Measurements from ENCODE around the gene CXorf38.

CXorf38 gene, protein sequence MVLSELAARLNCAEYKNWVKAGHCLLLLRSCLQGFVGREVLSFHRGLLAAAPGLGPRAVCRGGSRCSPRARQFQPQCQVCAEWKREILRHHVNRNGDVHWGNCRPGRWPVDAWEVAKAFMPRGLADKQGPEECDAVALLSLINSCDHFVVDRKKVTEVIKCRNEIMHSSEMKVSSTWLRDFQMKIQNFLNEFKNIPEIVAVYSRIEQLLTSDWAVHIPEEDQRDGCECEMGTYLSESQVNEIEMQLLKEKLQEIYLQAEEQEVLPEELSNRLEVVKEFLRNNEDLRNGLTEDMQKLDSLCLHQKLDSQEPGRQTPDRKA

DNA sequence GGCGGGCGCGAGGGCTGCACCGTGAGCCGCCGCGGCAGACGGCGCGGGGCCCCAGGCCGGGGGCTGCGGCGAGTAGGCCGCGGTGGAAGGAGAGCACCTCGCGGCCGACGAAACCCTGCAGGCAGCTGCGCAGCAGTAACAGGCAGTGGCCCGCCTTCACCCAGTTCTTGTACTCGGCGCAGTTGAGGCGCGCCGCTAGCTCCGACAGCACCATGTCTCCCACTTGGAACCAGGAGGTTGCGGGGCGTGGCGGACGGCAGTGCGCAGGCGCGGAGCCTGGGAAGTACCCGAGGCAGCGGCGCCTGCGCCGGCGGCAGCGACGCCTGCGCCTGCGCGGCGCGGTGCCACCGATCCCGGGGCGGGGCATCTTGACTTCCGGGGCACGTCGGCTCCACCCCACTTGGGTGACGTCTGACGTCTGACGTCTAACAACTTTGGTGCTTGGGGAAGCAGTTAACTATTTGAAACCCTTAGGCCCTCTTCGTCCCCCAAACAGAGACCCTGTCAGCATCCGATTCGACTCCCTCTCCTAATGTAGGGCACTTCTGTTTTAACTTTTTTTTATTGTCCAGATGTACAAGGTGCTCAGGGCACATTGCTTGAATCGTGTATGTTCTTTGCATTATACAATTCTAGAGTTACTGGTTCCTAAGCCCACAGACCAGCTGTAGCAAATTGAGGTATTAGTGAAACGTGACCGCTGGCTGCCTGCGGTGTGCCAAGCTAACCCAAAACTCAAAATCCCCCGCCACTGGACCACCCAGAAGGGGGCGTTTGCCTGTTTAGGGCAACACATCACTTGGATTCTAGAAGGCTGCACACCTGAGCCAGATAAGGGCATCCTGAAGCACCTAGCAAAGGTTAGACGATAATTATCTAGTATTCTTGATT, at the start of gene CXorf38:
TSS of gene CXorf38 (minus strand) at position 255 of the 891 bp plus-strand sequence. CDS start at position 214, 41 bp downstream.
- no peaks in the 10 kb centered on the region for H3K9me3 Mint-ChIP-seq

DNA sequence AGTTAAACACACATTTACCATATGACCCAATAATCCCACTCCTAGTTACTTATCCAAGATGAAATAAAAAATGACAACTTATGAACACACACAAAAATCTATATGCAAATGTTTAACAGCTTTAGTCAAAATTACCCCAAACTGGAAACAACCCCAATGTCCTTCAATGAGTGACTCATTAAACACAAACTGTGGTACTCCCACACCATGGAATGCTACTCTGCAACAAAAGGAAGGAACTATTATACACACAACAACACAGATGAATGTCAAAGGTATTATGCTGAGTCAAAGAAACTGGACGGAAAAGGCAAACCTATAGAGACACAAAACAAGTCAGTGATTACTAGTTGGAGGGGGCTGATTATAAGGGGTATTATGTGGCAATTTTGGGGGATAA, 47.4 kb upstream of the CXorf38 start:
- no peak overlapping the region for H3K4me3 Mint-ChIP-seq
- H3K36me3 Mint-ChIP-seq (ENCODE audit: low read depth): peaks cover 63% of the 10 kb centered on the region
- no peaks in the 10 kb centered on the region for H3K9me3 Mint-ChIP-seq
- intact Hi-C loops (cut with micrococcal nuclease): no loop called here
- no peaks in the 10 kb centered on the region for H3K4me1 Mint-ChIP-seq (ENCODE audit: low read depth)
- no peak overlapping the region for H3K27ac Mint-ChIP-seq
- no peaks in the 10 kb centered on the region for H3K27me3 Mint-ChIP-seq

More for the DNA sequence above, at the start of gene CXorf38:
- Mint-ChIP-seq H3K27ac (peak within 1 kb of the TSS; percentile 95), H3K27me3 (no peaks in the 10 kb centered on the region), H3K4me1 (ENCODE audit: low read depth) (peaks cover 18% of the 10 kb centered on the region), H3K36me3 (ENCODE audit: low read depth) (peaks cover 47% of the 10 kb centered on the region), H3K4me3 (peak within 1 kb of the TSS; percentile 93)
- intact Hi-C loops (cut with micrococcal nuclease): loop anchor here (5.0 kb wide), 1 partner anchor 105 kb away; no protein-coding TSS in a partner anchor

DNA sequence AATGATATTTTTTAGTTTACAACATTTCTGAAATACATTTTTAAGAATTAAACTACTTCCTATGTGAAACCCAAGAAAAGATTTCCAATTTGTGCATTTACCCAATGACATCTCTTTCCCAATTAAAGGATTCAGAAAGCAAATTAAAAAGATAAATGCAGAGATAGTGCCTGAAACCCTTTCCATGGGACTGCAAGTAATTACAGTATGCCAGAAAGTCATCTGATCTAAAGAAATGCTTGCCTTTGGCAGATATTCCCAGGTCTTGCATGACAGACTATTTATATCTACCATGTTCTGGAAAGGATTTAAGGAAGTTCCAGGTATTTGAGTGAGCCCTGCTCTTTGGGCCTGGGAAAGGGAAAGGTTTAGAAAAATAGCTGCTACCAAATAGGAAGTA, 41.6 kb upstream of the CXorf38 start:
- H3K4me1 Mint-ChIP-seq (ENCODE audit: low read depth): peaks cover 18% of the 10 kb centered on the region
- intact Hi-C loops (cut with micrococcal nuclease): no loop called here
- no peak overlapping the region for H3K4me3 Mint-ChIP-seq
- H3K27ac Mint-ChIP-seq: no peak overlapping the region
- H3K9me3 Mint-ChIP-seq: no peaks in the 10 kb centered on the region
- H3K36me3 Mint-ChIP-seq (ENCODE audit: low read depth): peaks cover 65% of the 10 kb centered on the region
- no peaks in the 10 kb centered on the region for H3K27me3 Mint-ChIP-seq

DNA sequence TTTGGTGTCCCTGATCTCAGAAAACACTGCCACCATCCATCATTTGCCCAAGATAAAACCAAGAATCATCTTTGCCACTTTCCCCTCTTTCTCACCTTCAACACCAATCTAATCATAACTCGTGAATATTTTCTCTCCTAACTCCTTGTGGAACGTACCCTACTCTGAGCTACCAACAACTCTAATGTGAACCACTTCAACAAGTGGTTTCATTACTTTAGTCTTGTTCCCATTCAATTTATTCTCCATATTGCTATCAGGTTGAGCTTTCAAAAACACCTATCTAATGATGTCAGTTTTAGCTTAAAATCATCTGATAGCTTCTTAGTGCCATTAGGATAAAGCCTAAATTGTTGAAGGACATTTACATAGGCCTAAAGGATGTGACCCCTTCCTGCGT, 39.8 kb upstream of the CXorf38 start:
- Mint-ChIP-seq H3K27me3 (no peaks in the 10 kb centered on the region), H3K4me3 (no peak overlapping the region), H3K27ac (no peak overlapping the region), H3K9me3 (no peaks in the 10 kb centered on the region), H3K36me3 (ENCODE audit: low read depth) (peaks cover 49% of the 10 kb centered on the region), H3K4me1 (ENCODE audit: low read depth) (peaks cover 18% of the 10 kb centered on the region)
- intact Hi-C loops (cut with micrococcal nuclease): no loop called here

DNA sequence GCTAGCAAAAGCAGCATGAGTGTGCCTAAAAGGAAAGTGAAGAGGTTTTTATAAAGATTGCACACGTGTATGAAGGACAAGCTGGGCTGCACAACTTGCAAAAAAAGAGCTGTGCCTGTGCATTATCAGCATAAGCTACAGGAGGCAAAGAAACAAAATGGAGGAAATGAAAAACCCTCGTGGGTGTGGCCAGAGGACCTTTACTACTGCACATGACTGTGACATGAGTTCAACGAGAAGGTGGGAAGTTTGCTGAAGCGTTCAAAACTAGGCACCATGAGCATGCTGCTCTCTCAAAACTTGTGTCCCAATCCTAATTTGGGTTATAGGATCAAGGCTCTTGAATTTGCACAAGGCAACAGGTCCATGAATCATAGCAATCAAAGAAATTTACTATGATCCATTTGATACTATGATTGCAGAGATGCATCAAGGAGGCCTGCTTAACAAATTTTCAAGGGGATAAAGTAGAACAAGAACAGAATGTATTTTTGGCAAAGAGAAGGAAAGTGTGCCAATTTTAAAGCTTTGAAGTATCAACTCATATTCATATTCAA, 38.1 kb upstream of the CXorf38 start:
- no peaks in the 10 kb centered on the region for H3K9me3 Mint-ChIP-seq
- H3K36me3 Mint-ChIP-seq (ENCODE audit: low read depth): peaks cover 51% of the 10 kb centered on the region
- peaks cover 18% of the 10 kb centered on the region for H3K4me1 Mint-ChIP-seq (ENCODE audit: low read depth)
- no peaks in the 10 kb centered on the region for H3K27me3 Mint-ChIP-seq
- H3K4me3 Mint-ChIP-seq: no peak overlapping the region
- intact Hi-C loops (cut with micrococcal nuclease): no loop called here
- H3K27ac Mint-ChIP-seq: no peak overlapping the region

DNA sequence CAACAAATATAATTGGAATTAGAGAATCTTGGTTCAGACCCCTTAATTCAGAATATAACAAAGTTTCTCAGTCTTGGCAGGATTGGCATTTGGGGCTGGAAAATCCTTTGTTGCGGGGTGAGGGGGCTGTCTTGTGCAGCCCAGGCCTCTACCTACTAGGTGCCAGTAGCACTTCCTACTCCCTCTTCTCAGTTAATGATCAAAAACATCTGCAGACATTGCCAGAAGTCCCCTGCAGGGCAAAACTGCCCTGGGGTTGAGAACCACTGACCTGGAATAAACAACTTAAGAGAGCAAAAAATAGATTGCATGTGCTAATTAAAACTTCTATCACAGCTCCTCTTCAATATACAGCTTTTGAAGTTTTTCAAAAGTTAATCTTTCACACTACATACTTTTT, 36.7 kb upstream of the CXorf38 start:
- no peaks in the 10 kb centered on the region for H3K27me3 Mint-ChIP-seq
- no peak overlapping the region for H3K27ac Mint-ChIP-seq
- intact Hi-C loops (cut with micrococcal nuclease): no loop called here
- no peaks in the 10 kb centered on the region for H3K9me3 Mint-ChIP-seq
- peaks cover 18% of the 10 kb centered on the region for H3K4me1 Mint-ChIP-seq (ENCODE audit: low read depth)
- H3K36me3 Mint-ChIP-seq (ENCODE audit: low read depth): peaks cover 55% of the 10 kb centered on the region
- no peak overlapping the region for H3K4me3 Mint-ChIP-seq

DNA sequence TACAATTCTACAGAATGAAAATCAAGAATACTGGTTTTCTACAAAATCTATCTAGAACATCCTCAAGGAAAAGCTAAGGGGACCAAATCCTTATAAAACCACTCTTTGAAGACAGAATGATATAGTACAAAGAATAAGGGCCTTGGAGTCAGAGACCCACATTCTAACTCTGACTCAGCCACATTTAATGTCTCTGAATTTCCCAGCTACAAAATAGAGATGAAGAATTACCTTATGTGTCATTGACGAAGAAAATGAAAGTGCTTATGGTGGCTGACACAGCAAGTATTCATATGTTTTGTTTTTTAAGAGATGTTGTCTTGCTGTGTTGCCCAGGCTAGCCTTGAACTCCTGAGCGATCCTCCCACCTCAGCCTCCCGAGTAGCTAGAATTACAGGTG, 35.9 kb upstream of the CXorf38 start:
- Mint-ChIP-seq H3K4me3 (no peak overlapping the region), H3K9me3 (no peaks in the 10 kb centered on the region), H3K4me1 (ENCODE audit: low read depth) (peaks cover 18% of the 10 kb centered on the region), H3K27ac (no peak overlapping the region), H3K27me3 (no peaks in the 10 kb centered on the region), H3K36me3 (ENCODE audit: low read depth) (peaks cover 58% of the 10 kb centered on the region)
- intact Hi-C loops (cut with micrococcal nuclease): no loop called here

DNA sequence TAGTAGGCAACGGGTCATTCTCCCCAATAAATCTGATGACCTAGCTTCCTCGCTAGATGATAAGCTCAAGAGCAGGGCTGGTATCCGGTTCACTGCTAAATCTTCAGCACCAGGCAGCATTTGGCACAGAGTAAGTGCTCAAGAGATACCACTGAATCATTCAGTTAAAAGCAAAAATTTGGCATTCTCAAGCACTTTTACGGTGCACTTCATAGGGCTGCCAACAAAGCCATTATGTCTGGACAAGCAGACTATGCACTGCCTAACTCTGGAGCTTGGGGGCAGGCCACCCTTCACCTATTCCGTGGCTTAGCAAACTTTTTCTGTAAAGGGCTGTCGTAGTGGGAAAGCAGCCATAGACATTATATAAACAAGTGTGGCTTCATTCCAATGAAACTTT, 23.8 kb upstream of the CXorf38 start:
- intact Hi-C loops (cut with micrococcal nuclease): loop anchor here (10.0 kb wide), 1 partner anchor 474 kb away; no protein-coding TSS in a partner anchor
- peaks cover 67% of the 10 kb centered on the region for H3K36me3 Mint-ChIP-seq (ENCODE audit: low read depth)
- H3K27me3 Mint-ChIP-seq: no peaks in the 10 kb centered on the region
- H3K4me1 Mint-ChIP-seq (ENCODE audit: low read depth): peaks cover 23% of the 10 kb centered on the region
- H3K4me3 Mint-ChIP-seq: no peak overlapping the region
- H3K9me3 Mint-ChIP-seq: no peaks in the 10 kb centered on the region
- no peak overlapping the region for H3K27ac Mint-ChIP-seq

DNA sequence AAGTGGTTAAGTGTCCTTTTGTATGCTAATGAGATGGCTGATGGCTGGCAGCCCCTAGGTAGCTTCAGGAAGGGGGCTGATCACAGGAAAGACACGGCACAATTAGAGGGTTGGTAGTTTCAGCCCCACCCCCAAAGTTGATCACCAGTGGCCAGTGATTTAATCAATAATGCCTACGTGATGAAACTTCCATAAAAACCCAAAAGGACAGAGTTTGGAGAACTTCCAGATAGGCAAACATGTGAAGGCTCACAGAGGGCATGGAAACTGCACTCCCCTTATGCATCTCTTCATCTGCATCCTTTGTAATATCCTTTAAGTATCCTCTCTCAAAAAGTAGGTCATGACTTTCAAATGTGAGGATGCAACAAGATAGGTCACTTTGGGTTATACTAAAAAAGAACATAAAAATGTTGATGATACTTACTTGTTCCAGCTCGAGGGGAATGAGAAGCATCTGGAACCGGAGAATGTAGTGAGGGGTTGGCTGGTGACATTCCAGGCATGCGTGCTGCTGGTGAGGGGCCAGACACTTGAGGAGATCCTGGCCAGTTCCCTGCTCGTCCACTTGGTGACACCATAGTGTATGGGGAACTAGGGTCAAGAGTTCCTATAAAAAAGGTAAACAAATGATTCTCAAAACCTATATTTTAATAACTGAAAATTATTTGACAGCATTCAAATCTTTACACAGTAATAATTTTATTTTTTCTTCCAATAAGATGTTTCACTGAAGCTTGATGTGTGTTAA, 16.7 kb upstream of the CXorf38 start:
- Mint-ChIP-seq H3K27ac (no peak overlapping the region), H3K27me3 (no peaks in the 10 kb centered on the region)
- intact Hi-C loops (cut with micrococcal nuclease): loop anchor here (10.0 kb wide), 1 partner anchor 51 kb away; no protein-coding TSS in a partner anchor

DNA sequence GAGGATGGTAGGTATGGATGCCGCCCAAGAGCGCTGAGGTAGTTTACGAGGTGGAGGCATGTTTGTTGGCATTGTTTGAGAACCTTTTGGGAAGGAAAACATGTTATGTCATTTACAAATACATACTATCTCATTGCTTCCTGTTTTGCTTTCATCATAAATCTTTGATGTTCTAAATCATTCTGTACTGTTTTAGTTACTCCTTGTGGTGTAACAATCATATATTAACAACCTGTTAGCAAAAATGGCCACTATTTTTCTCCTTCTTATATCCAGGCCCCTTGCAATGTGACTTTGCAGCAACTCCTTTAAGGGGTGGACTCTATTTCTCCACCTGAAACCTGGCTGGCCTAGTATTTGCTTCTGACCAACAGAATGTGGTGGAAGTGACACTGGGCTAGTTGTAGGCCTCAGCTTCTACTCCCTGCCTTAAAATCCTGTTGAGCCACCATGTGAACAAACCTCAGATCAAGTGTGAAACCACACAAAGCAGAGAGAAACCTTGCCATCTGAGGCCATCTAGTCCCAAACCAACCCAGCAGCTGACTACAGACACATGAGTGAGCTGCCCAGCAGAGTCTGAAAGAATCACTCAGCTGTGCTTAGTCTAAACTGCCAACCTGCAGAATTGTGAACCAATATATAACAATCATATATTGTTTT, 15.8 kb upstream of the CXorf38 start:
- no peaks in the 10 kb centered on the region for H3K27me3 Mint-ChIP-seq
- H3K36me3 Mint-ChIP-seq (ENCODE audit: low read depth): peaks cover 88% of the 10 kb centered on the region
- intact Hi-C loops (cut with micrococcal nuclease): loop anchor here (10.0 kb wide), 1 partner anchor 52 kb away; no protein-coding TSS in a partner anchor
- peaks cover 18% of the 10 kb centered on the region for H3K4me1 Mint-ChIP-seq (ENCODE audit: low read depth)
- no peak overlapping the region for H3K4me3 Mint-ChIP-seq
- no peaks in the 10 kb centered on the region for H3K9me3 Mint-ChIP-seq
- H3K27ac Mint-ChIP-seq: no peak overlapping the region

More for the DNA sequence above, 16.7 kb upstream of the CXorf38 start:
- Mint-ChIP-seq H3K9me3 (no peaks in the 10 kb centered on the region), H3K4me3 (no peak overlapping the region), H3K36me3 (ENCODE audit: low read depth) (peaks cover 84% of the 10 kb centered on the region), H3K4me1 (ENCODE audit: low read depth) (peaks cover 19% of the 10 kb centered on the region)

DNA sequence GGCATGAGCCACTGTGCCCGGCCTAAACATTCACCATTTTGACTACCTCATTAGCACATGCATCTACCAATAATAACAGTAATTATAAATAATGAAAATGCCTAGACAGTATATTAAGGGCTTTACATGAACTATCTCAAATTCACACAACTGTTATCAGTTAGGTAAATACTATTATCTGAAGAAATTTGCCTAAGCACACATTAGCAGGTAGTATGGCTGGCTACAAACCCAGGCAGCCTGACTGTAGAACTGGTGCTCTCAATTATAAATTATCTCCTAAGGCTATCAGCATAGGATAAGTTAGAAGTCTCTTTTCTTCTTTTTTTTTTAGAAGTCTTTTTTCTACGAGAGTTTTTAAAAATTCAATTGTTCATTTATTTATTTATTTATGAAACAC, 14.1 kb upstream of the CXorf38 start:
- Mint-ChIP-seq H3K9me3 (no peaks in the 10 kb centered on the region), H3K27ac (no peak overlapping the region), H3K4me3 (no peak overlapping the region), H3K27me3 (no peaks in the 10 kb centered on the region), H3K36me3 (ENCODE audit: low read depth) (peaks cover 85% of the 10 kb centered on the region), H3K4me1 (ENCODE audit: low read depth) (peaks cover 8% of the 10 kb centered on the region)
- intact Hi-C loops (cut with micrococcal nuclease): loop anchor here (10.0 kb wide), 1 partner anchor 53 kb away; no protein-coding TSS in a partner anchor

DNA sequence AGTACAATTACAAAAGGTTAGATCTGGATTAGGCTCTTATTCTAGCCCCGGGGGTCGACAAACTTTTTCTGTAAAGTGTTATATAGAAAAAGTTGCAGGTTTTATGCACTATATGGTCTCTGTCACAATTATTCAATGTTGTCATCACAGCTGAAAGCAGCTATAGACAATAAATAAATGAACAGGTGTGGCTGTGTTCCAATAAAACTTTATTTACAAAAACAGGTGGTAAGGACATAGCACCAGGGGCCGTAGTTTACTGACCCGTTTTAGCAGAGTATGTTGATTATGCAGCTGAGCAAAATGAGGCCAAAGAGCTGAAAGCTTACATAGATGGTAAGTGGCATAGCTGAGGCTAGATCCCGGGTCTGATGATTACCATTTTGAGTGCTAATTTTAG, 13.0 kb upstream of the CXorf38 start:
- Mint-ChIP-seq H3K4me1 (ENCODE audit: low read depth) (no peaks in the 10 kb centered on the region), H3K27ac (no peak overlapping the region), H3K27me3 (no peaks in the 10 kb centered on the region), H3K9me3 (no peaks in the 10 kb centered on the region), H3K4me3 (no peak overlapping the region), H3K36me3 (ENCODE audit: low read depth) (peaks cover 85% of the 10 kb centered on the region)
- intact Hi-C loops (cut with micrococcal nuclease): loop anchor here (10.0 kb wide), 1 partner anchor 54 kb away; no protein-coding TSS in a partner anchor

DNA sequence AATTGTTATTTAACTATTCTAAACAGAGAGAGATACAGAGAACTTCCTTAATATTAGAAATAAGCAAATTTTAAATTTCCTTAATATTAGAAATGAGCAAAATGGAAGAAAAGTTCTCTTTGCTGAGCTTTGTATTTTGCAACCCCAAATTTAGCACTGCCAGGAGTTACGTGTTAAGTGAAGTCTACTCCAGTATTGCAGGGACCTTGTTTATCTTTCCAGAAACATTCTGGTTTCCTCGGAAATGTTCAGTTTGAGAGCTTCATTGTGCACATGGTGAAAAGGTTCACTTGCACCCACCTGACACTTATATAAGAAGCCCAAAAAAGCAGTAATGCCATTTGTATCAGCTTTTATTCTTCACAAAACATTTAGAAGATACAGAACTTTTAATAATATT, 6.2 kb upstream of the CXorf38 start:
- Mint-ChIP-seq H3K4me1 (ENCODE audit: low read depth) (no peaks in the 10 kb centered on the region), H3K9me3 (no peaks in the 10 kb centered on the region), H3K27ac (no peak overlapping the region), H3K36me3 (ENCODE audit: low read depth) (peaks cover 59% of the 10 kb centered on the region), H3K4me3 (no peak overlapping the region), H3K27me3 (no peaks in the 10 kb centered on the region)
- intact Hi-C loops (cut with micrococcal nuclease): loop anchor here (10.0 kb wide), 2 partner anchors 81 to 141 kb away; partner anchors contain the start of gene MED14
